Measurements from ENCODE around the gene OR51B4. TPM values are rescaled to one million over a fixed set of nuclear protein-coding genes. Genes with fewer than 3 reads are reported as not detected.

The OR51B4 gene
- total RNA-seq, 1 experiment from 2014 or later: 0.11 TPM

DNA sequence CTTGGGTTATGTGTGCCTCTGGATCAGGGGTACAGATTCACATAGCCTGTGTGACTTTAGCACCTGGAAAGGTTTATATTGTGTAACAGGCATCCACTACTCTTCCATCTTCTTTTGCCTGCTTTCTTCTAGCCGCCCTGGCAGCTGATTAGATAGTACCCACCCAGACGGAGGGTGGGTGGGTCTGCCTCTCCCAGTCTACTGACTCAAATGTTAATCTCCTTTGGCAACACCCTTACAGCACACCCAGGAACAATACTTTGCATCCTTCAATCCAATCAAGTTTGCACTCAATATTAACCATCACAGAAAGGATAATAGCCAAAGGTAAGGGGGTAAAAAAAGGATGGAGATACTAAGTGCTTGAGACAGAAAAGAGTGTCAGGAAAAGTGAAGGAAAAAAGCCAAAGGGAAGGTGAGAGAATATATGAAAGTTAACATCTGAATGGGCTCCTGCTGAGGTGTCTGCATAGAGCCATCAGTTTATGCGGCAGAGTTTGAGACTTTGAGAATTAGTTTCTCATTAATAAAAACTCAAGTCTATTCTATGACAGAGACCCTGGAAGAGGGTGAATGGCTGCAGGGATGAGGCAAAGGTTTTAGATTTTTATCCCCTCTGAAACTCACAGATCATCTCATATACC, 46.9 kb upstream of the OR51B4 start:
- no peak overlapping the region for H3K27ac ChIP-seq (ENCODE audit: low read length)
- H3K4me2 ChIP-seq (ENCODE audit: low read length): no peak overlapping the region
- DNase-seq (no peak), ATAC-seq (no peak)
- no peaks in the 10 kb centered on the region for H3F3A ChIP-seq (ENCODE audit: low read length, unreplicated experiment)
- H2AFZ ChIP-seq (ENCODE audit: low read length): no peak overlapping the region
- H3K9me3 ChIP-seq (ENCODE audit: low read length): no peaks in the 10 kb centered on the region
- no peak overlapping the region for H3K4me3 ChIP-seq (ENCODE audit: low read length)
- H4K20me1 ChIP-seq (ENCODE audit: low read length): no peaks in the 10 kb centered on the region
- ChIA-PET CTCF (no interaction called here), POLR2A (ENCODE audit: unreplicated experiment) (no interaction called here)
- H3K4me1 ChIP-seq (ENCODE audit: insufficient read depth, low read length): no peaks in the 10 kb centered on the region
- H3K36me3 ChIP-seq (ENCODE audit: low read depth, low read length): no peaks in the 10 kb centered on the region
- TF ChIP-seq EZH2 (IDR thresholded peaks at IDR 0.05; ENCODE audit: low read length, unreplicated experiment) (no peak), EZH2phosphoT487 (IDR thresholded peaks at IDR 0.05; ENCODE audit: borderline replicate concordance, low read length) (no peak)
- TF ChIP-seq, protein P1, sequence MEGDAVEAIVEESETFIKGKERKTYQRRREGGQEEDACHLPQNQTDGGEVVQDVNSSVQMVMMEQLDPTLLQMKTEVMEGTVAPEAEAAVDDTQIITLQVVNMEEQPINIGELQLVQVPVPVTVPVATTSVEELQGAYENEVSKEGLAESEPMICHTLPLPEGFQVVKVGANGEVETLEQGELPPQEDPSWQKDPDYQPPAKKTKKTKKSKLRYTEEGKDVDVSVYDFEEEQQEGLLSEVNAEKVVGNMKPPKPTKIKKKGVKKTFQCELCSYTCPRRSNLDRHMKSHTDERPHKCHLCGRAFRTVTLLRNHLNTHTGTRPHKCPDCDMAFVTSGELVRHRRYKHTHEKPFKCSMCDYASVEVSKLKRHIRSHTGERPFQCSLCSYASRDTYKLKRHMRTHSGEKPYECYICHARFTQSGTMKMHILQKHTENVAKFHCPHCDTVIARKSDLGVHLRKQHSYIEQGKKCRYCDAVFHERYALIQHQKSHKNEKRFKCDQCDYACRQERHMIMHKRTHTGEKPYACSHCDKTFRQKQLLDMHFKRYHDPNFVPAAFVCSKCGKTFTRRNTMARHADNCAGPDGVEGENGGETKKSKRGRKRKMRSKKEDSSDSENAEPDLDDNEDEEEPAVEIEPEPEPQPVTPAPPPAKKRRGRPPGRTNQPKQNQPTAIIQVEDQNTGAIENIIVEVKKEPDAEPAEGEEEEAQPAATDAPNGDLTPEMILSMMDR (conservative IDR thresholded peaks at IDR 0.05; ENCODE audit: low read depth, low read length): no peak
- H3K27me3 ChIP-seq (ENCODE audit: low read length): no peaks in the 10 kb centered on the region
- H3K79me2 ChIP-seq (ENCODE audit: low read length): no peaks in the 10 kb centered on the region
- no TSS peak for BruUV-seq (replicated peaks)
- H3K9me2 ChIP-seq (replicated peaks; ENCODE audit: low read length): no peaks in the 10 kb centered on the region
- intact Hi-C loops (cut with micrococcal nuclease): no loop called here
- no peak overlapping the region for H3K9ac ChIP-seq (ENCODE audit: low read length)

DNA sequence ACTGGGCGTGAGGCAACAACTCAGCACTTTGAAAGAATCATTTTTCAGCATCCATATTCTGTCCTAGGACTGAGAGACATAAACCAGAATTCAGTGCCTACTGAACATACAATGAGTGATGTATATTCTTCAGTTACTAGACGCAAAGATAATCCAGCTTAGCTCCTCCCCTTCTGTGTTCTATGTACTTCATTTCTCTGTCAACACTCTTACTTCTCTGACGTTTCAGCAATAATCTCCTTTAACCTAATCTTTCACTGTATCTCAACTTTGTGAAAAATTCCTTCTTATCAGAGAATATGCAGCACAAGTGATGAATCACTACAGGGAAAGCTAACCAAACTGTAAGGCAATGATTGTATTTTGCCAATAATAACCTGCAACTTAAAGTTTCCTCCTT, 44.1 kb upstream of the OR51B4 start:
- no peak overlapping the region for H3K9ac ChIP-seq (ENCODE audit: low read length)
- ATAC-seq (no peak), DNase-seq (no peak)
- no peak overlapping the region for H2AFZ ChIP-seq (ENCODE audit: low read length)
- ChIA-PET POLR2A (ENCODE audit: unreplicated experiment) (no interaction called here), CTCF (no interaction called here)
- H3K9me3 ChIP-seq (ENCODE audit: low read length): no peaks in the 10 kb centered on the region
- TF ChIP-seq EZH2phosphoT487 (IDR thresholded peaks at IDR 0.05; ENCODE audit: borderline replicate concordance, low read length): no peak
- TF ChIP-seq, protein P1 (conservative IDR thresholded peaks at IDR 0.05; ENCODE audit: low read depth, low read length): no peak
- H3K9me2 ChIP-seq (replicated peaks; ENCODE audit: low read length): no peaks in the 10 kb centered on the region
- no peaks in the 10 kb centered on the region for H3F3A ChIP-seq (ENCODE audit: low read length, unreplicated experiment)
- intact Hi-C loops (cut with micrococcal nuclease): no loop called here
- H4K20me1 ChIP-seq (ENCODE audit: low read length): no peaks in the 10 kb centered on the region
- no TSS peak for BruUV-seq (replicated peaks)
- H3K79me2 ChIP-seq (ENCODE audit: low read length): no peaks in the 10 kb centered on the region
- no peaks in the 10 kb centered on the region for H3K27me3 ChIP-seq (ENCODE audit: low read length)
- no peaks in the 10 kb centered on the region for H3K4me1 ChIP-seq (ENCODE audit: insufficient read depth, low read length)
- H3K4me2 ChIP-seq (ENCODE audit: low read length): no peak overlapping the region
- no peaks in the 10 kb centered on the region for H3K36me3 ChIP-seq (ENCODE audit: low read depth, low read length)
- H3K4me3 ChIP-seq (ENCODE audit: low read length): no peak overlapping the region
- H3K27ac ChIP-seq (ENCODE audit: low read length): no peak overlapping the region

DNA sequence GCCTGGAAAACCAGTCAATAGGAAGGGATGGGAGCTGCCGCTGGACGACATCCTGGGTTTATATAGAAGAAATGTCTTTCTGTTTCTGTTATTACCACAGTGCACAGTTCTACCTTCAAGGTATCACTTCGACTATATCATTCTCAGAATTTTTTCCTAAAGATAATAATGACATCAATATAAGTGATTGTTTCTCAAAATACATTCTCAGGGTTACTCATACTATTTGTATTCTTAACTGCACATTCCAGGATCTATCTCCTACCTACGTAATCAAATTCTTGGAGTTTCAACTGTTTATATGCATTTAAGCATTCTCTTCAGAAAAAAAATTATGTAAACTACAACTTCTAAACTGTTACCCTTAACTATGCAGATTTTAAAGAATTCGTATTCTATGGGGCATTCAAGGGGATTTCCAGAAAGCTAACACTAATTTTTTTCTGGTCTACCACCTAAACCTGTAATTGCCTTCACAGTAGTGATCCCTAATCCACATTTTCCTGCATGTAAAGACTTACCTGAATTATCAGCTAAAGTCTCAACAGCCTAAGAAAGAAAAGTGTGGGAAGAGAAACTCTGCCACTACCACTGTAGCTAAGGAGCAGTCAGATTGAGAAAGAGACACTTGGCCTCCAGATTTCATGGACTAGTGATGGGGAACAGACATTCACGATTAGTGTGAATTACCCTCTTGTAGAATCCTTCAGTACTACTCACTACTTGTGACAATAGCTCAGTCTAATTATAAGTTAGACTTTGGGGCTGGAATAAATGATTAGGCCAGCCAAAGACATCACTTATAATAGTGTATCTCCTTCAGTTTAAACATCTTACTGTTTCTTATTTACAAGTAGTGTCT, 42.0 kb upstream of the OR51B4 start, which contains the start of gene OR51B5:
Gene OR51B5 (minus strand): TSS at position 51 of the 862 bp plus-strand sequence. CDS start 0 bp downstream, at position 51.
- no peaks in the 10 kb centered on the region for H3K9me2 ChIP-seq (replicated peaks; ENCODE audit: low read length)
- H3K27ac ChIP-seq (ENCODE audit: low read length): no peak within 1 kb of the TSS
- DNase-seq: no peak
- H3K79me2 ChIP-seq (ENCODE audit: low read length): no peaks in the 10 kb centered on the region
- TF ChIP-seq EZH2 (IDR thresholded peaks at IDR 0.05; ENCODE audit: low read length, unreplicated experiment): no peak
- no peak for TF ChIP-seq EZH2phosphoT487 (IDR thresholded peaks at IDR 0.05; ENCODE audit: borderline replicate concordance, low read length)
- TF ChIP-seq, protein P1 (conservative IDR thresholded peaks at IDR 0.05; ENCODE audit: low read depth, low read length): no peak
- no peaks in the 10 kb centered on the region for H3K36me3 ChIP-seq (ENCODE audit: low read depth, low read length)
- ChIA-PET POLR2A (ENCODE audit: unreplicated experiment) (no interaction called here), CTCF (no interaction called here)
- no peaks in the 10 kb centered on the region for H3K4me1 ChIP-seq (ENCODE audit: insufficient read depth, low read length)
- no peak within 1 kb of the TSS for H3K9ac ChIP-seq (ENCODE audit: low read length)
- no peaks in the 10 kb centered on the region for H4K20me1 ChIP-seq (ENCODE audit: low read length)
- no peaks in the 10 kb centered on the region for H3K9me3 ChIP-seq (ENCODE audit: low read length)
- intact Hi-C loops (cut with micrococcal nuclease): no loop called here
- ATAC-seq: no peak
- no peaks in the 10 kb centered on the region for H3K27me3 ChIP-seq (ENCODE audit: low read length)
- H3K4me2 ChIP-seq (ENCODE audit: low read length): no peak within 1 kb of the TSS
- H2AFZ ChIP-seq (ENCODE audit: low read length): no peak within 1 kb of the TSS
- no TSS peak for BruUV-seq (replicated peaks)
- no peaks in the 10 kb centered on the region for H3F3A ChIP-seq (ENCODE audit: low read length, unreplicated experiment)
- no peak within 1 kb of the TSS for H3K4me3 ChIP-seq (ENCODE audit: low read length)
